Smooth muscle cell (in vitro differentiated cells): ENCODE data around the gene MUCL3. TPM values are rescaled to one million over a fixed set of nuclear protein-coding genes. Genes with fewer than 3 reads are reported as not detected.

Source experiments
- DNase-seq: peaks from one replicate; lab custom pipeline; 2025; ENCODE audit not compliant: unreplicated experiment; lab: John Stamatoyannopoulos, UW
- H2AFZ ChIP-seq: fragments of 200-600 bp; sonication (generic); 2 replicates; pipeline ENCODE4 v1.6.0; 2016; ENCODE audit warnings: antibody characterized with exemption, low read depth, mild to moderate bottlenecking
- H3F3A ChIP-seq: fragments of 200-600 bp; sonication (generic); 2 replicates; pipeline ENCODE4 v1.6.0; 2017; ENCODE audit warnings: antibody characterized with exemption, low read depth
- H3K27ac ChIP-seq: fragments of 200-600 bp; sonication (generic); 2 replicates; pipeline ENCODE4 v1.5.1; 2016; ENCODE audit warnings: low read depth, mild to moderate bottlenecking
- H3K27me3 ChIP-seq: fragments of 200-600 bp; sonication (generic); 2 replicates; pipeline ENCODE4 v1.6.1; 2016; ENCODE audit warnings: low read depth, mild to moderate bottlenecking
- H3K36me3 ChIP-seq: fragments of 200-600 bp; sonication (generic); 2 replicates; pipeline ENCODE4 v1.5.1; 2016; ENCODE audit warnings: low read depth
- H3K4me1 ChIP-seq: fragments of 200-600 bp; sonication (generic); 2 replicates; pipeline ENCODE4 v1.5.1; 2016; ENCODE audit warnings: low read depth
- H3K4me2 ChIP-seq: fragments of 200-600 bp; sonication (generic); 2 replicates; pipeline ENCODE4 v1.6.0; 2016; ENCODE audit warnings: mild to moderate bottlenecking
- H3K4me3 ChIP-seq: fragments of 200-600 bp; sonication (generic); 2 replicates; pipeline ENCODE4 v1.5.1; 2016; ENCODE audit warnings: mild to moderate bottlenecking
- H3K79me2 ChIP-seq: fragments of 200-600 bp; sonication (generic); 2 replicates; pipeline ENCODE4 v1.6.0; 2016; ENCODE audit warnings: low read depth, mild to moderate bottlenecking
- H3K9ac ChIP-seq: fragments of 200-600 bp; sonication (generic); 2 replicates; pipeline ENCODE4 v1.6.0; 2016; ENCODE audit warnings: low read depth
- H3K9me3 ChIP-seq: fragments of 200-600 bp; sonication (generic); replicated peaks from 2 replicates; pipeline ENCODE4 v1.5.1; 2016; ENCODE audit warnings: low read depth
- H4K20me1 ChIP-seq: fragments of 200-600 bp; sonication (generic); 2 replicates; pipeline ENCODE4 v1.6.0; 2016; ENCODE audit warnings: low read depth
- CTCF ChIP-seq: fragments of 200-600 bp; sonication (generic); IDR thresholded peaks from 2 replicates; pipeline ENCODE4 v1.5.1; 2017; ENCODE audit warnings: borderline replicate concordance, mild to moderate bottlenecking, antibody characterized with exemption; ENCODE audit not compliant: insufficient read depth, poor library complexity, severe bottlenecking
- WGBS: methylation state at CpG from one replicate; pipeline ENCODE4 v1.1.7; 2016; ENCODE audit warnings: low lambda C conversion rate; 5-methylcytosine and 5-hydroxymethylcytosine counted together
- polyA plus RNA-seq: library from polyadenylated mRNA; unstranded; fragments of >200 nt; fragmentation: Nextera tagmentation; extraction: Ambion mirVana; gene quantifications from 2 replicates; pipeline ENCODE4 v1.2.1, GENCODE V29; 2016
- total RNA-seq: library from RNA; depleted of rRNA; stranded (reverse); fragments of >200 nt; gene quantifications from 2 replicates; pipeline ENCODE4 v1.2.3, GENCODE V29; 2014

MUCL3 gene
- total and polyA plus RNA-seq, 2 experiments from 2014 or later = 0.31 TPM; not detected in 1

DNA sequence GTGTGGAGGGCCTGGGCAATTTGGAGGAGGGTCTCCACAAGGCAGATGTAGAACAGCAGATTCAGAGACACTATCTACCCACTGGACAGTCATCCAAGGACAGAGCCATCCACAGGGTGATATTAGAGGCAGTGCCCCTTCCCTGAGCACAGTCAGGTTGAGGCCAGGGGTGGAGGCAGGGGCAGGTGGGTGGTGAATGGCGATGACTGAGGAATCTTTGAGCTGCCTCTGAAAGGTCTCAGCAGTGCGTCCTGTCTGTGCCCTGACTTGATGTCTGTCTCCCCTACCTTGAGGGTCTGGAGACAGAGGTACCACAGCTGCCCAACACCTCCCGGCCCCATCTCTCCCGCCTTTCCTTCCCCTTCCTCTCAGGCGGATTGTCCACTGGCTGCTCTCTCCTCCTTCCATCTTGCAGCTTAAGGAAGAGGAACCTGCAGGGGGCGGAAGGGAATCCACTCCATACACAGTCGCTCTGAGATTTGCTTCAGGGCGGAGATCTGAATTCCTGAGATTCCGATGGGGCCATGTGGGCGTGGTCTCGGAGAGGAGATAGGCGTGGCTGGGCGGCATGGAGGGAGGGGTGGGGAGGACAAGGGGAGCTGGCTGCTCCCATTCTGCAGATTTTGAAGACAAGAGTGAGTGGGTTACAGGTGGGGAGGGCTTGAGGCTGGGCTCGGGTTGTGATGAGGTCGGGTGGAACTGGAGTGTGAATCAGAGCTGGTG is 1.7 kb downstream of the MUCL3 start:
- Histone ChIP-seq H3F3A (no peaks in the 10 kb centered on the region), H4K20me1 (no peaks in the 10 kb centered on the region), H3K36me3 (no peaks in the 10 kb centered on the region), H2AFZ (no peak overlapping the region), H3K4me2 (peak overlapping the region; percentile 25), H3K27ac (no peak overlapping the region), H3K79me2 (no peaks in the 10 kb centered on the region), H3K4me3 (no peak overlapping the region), H3K9me3 (no peaks in the 10 kb centered on the region), H3K27me3 (peaks cover 13% of the 10 kb centered on the region), H3K9ac (no peak overlapping the region), H3K4me1 (peaks cover 5% of the 10 kb centered on the region)
- WGBS = 16% methylated on average over 15 of the region's 15 CpGs
- DNase-seq = no peak
- TF ChIP-seq CTCF = peak; percentile 55

DNA sequence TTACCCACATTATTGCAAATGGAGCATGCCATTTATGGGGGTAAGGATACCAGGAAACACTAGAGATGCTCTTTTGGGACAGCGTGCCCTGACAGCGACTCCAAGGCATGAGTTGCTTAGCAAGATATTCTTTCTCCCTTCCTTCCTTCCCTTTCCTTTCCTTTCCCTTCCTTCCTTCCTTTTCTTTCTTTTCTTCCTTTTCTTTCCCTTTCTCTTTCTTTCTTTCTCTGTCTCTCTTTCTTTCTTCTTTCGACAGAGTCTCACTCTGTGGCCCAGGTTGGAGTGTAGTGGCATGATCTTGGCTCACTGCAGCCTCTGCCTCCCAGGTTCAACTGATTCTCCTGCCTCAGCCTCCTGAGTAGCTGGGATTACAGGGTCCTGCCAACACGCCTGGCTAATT is 3.3 kb downstream of the MUCL3 start:
- Histone ChIP-seq H3K4me1 (peaks cover 5% of the 10 kb centered on the region), H3K36me3 (no peaks in the 10 kb centered on the region), H3K27ac (no peak overlapping the region), H3F3A (no peaks in the 10 kb centered on the region), H3K27me3 (peaks cover 27% of the 10 kb centered on the region), H3K79me2 (no peaks in the 10 kb centered on the region), H3K9me3 (no peaks in the 10 kb centered on the region), H2AFZ (no peak overlapping the region), H3K4me3 (no peak overlapping the region), H3K9ac (no peak overlapping the region), H3K4me2 (no peak overlapping the region), H4K20me1 (no peaks in the 10 kb centered on the region)
- no peak for TF ChIP-seq CTCF
- WGBS = 97% methylated on average over 4 of the region's 4 CpGs
- DNase-seq = no peak

DNA sequence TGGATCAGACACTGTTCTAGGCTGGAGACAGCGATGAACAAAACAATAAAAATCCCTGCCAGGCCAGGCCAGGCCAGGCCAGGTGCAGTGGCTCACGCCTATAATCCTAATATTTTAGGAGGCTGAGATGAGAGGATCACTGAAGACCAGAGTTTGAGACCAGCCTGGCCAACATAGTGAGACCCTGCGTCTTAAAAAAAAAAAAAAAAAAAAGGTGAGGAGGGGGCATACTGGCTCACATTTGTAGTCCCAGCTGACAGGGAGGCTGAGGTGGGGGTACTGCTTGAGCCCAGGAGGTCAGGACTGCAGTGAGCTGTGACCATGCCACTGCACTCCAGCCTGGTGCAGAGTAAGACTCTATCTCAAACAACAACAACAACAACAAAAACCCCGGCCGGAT is 4.5 kb downstream of the MUCL3 start:
- Histone ChIP-seq H3K9ac (no peak overlapping the region), H3F3A (no peaks in the 10 kb centered on the region), H3K36me3 (no peaks in the 10 kb centered on the region), H3K79me2 (no peaks in the 10 kb centered on the region), H2AFZ (no peak overlapping the region), H4K20me1 (no peaks in the 10 kb centered on the region), H3K4me1 (peaks cover 5% of the 10 kb centered on the region), H3K4me3 (no peak overlapping the region), H3K9me3 (no peaks in the 10 kb centered on the region), H3K27me3 (peaks cover 37% of the 10 kb centered on the region), H3K4me2 (no peak overlapping the region), H3K27ac (no peak overlapping the region)
- WGBS = 88% methylated on average over 5 of the region's 5 CpGs
- no peak for DNase-seq
- no peak for TF ChIP-seq CTCF

DNA sequence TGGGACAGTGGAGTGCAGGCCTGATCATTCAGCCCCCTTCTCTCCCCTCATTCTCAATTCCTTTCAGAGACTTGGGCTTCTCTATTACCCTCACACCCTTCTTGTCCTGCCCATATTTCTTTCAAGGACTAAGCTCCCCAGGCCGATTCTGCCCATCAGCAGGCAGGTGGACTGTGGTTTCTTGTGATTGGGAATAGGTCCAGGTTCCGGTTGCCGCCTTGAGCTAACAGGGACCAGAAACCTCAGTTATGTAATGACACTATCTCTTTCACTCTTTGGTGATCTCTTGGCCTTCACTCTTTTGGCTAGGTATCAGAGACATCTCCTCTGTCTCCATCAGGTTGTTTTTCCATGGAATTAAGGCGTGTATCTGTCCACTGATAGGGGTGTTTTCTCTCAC is 6.5 kb downstream of the MUCL3 start:
- H3K4me3 ChIP-seq = no peak overlapping the region
- no peaks in the 10 kb centered on the region for H3K79me2 ChIP-seq
- no peak overlapping the region for H3K9ac ChIP-seq
- H3K27ac ChIP-seq = no peak overlapping the region
- H4K20me1 ChIP-seq = no peaks in the 10 kb centered on the region
- no peaks in the 10 kb centered on the region for H3K36me3 ChIP-seq
- no peak for DNase-seq
- H3K4me2 ChIP-seq = no peak overlapping the region
- peaks cover 56% of the 10 kb centered on the region for H3K27me3 ChIP-seq
- H3K4me1 ChIP-seq = peaks cover 3% of the 10 kb centered on the region
- H2AFZ ChIP-seq = no peak overlapping the region
- TF ChIP-seq CTCF = no peak
- no peaks in the 10 kb centered on the region for H3F3A ChIP-seq
- WGBS = 96% methylated on average over 4 of the region's 4 CpGs
- H3K9me3 ChIP-seq = no peaks in the 10 kb centered on the region
